IPS-11a (cell line): ENCODE data around the gene STMP1.
A peak's percentile ranks its signal among the peaks of the same experiment; 100 is the strongest.
"Not testable (repeated sequence)": the region's sequence is repeated elsewhere in the genome, so short reads cannot be mapped to it uniquely, and the experiment has no call there.

Experiments used
- H3K4me3 ChIP-seq: one replicate; pipeline ENCODE4 v1.5.1; 2013; ENCODE audit warnings: low read depth, low read length, control low read depth

STMP1 gene

DNA sequence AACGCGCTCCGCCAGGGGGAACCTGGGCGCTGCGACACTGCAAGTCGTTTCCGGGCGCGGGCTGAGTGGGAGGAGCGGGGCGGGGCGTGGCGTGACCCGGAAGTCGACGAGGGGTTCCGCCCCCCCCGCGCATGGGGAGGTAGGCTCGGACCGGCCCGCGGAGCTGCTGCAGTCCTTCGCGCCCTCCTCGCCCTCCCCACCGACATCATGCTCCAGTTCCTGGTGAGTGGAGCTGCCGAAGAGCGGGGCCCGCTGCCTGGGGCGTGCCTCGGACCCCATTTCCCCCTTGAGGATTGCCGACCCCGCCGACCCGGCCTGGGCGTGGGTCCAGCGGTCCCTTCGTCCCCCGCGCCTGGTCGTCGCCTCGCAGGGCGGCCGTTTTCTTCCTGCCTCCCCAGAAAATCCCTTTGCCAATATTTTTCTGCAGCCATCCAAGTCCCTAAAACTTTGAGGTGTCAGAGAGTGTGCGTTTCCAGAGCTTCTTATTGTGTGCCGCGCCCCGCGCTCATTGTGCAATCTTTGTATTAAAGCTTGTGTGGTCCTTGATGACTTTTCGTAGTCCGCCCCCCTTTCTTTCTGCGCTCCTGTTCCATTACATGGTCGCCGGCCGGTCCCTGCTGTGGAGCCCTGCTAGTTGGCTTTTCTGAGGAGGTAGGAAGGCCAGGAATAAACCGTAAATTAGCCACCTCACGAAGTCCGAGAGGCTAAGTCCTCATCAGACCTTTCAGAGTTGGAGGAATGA, at the start of gene STMP1:
Gene STMP1, plus strand, starts transcription at position 142 of the 742 bp plus-strand sequence.
- H3K4me3 ChIP-seq, result peak within 1 kb of the TSS; percentile 97

DNA sequence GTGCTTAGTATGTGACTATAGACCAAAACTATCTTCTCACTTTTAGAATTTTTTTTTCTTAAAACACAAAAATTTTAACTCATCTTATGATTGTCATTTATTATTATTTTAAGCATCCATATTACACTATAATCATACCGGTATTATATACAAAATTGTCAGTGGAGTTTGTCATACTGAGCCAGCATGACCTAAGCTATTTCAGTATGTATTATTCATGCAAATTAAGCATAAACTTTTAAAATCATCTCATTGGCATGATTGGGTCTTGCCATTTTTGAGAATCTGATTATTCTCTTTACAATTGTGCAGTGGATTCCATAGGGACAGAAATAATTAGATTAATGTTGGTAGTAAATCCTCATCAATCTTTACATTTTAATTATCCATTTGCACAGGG, 46.2 kb upstream of the STMP1 start:
- no peak overlapping the region for H3K4me3 ChIP-seq

DNA sequence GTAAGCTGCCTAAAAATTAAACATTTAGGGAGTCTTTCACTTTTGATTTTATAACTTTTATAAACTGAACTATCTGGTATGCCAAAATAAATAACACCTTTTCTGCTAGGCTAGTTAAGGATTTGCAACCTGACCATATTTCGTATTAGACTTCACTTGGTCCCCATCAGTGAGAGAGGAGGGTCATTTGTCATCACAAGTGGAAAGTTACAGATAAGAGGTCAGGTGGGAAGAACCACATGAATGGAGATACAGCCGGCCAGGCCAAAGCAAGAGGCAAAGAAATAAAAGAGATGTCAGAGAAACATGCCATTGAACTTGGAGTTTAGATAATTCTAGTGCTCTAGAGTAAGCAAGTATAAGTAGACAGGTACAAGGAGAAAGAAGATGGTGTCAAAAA, 44.5 kb upstream of the STMP1 start:
- H3K4me3 ChIP-seq, result no peak overlapping the region

DNA sequence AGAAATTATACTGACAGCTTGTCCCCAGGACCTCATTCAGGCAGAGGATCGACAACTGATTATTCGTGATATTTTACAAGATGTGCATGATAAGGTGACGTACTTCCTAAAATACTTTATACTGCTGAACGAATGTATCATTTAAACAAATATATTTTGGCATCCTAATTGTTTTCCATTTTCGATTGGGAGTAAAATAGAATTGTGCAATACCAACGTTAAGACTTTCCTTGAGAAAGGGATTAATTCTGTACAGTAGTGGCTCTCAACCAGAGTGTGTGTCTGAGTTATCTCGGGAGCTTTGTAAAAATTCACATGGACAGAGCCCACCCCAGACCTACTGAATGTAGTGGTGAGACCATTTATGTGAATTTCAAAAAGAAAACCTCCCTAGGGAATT, 43.8 kb upstream of the STMP1 start:
- H3K4me3 ChIP-seq, result no peak overlapping the region

DNA sequence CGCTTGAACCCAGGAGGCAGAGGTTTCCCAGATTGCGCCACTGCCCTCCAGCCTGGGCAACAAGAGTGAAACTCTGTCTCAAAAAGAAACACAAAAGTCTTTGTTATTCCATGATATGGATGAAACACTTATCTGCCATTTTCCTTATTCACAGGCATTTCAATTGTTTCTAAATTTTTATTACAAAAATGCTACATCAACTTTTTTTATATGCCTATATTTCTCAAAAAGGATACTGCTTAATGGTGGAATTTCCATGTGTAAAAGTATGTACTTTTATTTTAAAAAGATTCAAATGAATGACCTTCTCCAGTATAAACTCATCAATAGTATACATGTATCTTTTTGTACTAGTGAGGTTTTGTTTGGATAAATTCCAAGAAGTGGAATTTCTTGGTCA, 41.9 kb upstream of the STMP1 start:
- H3K4me3 ChIP-seq, result no peak overlapping the region

DNA sequence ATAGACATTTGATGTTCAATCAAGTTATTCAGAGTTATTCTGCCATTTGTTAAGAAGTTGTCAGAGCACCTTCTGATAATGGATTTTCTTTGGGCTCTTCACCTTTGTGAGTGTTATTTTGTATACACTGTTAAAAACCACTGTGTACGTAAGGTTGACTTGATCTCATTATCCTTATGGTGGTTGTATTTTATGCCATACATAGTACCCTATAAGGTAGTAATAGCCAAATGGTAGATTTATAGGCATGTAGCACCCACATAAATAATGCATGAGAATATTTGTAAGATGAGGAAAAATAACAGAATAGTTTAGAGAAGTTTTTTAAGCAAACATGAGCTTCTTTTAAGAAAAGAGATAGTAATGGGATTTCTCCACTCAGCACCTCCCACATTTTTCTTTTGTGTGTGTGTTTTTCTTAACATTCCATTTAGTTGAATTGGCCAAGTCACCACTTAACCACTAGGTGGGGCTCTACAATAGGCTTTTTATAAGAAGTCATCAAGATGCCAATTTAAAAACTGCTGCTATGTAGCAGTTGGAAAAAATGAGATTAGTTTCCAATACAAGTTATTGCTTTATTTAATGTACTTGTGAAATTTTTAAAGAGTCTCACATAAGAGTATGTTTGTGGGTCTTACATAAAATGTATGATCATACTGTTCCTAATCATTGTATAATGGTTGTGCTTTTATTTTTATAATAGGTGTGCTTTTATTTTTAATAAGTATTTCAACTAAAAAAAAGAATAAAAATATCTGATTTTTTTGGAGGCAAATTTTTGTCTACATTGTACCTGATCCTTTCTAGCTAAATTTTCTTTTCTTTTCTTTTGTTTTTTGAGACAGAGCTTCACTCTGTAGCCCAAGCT, 41.1 kb upstream of the STMP1 start:
- H3K4me3 ChIP-seq, result no peak overlapping the region

DNA sequence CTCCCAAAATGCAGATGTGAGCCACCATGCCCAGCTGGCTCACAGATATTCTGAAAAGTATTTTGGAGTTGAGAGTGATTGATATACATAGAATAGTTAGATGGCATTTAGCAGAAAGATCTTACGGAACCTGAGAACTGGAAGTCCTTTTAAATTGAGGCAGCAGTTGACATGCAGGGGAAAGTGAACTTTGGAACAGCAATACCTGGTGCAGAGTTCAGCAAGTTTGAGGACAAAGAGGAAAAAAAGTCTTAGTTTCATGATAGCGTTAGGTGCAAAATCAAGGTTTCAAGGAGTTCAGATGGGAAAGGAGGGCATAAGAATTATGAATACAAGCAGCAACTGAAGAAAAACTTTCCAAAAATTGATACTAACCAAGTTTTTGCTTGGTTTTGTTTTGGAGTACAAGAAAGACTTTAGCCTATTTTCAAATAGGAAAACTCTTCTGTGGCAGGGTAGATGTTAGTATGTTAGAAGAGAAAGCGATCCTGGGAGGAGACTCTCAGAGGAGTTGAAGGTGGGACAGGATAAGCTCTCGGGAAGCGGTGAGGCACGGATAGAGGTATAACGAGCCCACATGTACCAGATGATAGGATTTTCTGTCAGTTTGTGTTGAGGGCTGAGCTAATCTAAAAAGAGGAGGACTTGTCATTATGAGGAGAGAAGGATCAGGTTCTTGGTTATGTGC, 28.0 kb upstream of the STMP1 start:
- no peak overlapping the region for H3K4me3 ChIP-seq

DNA sequence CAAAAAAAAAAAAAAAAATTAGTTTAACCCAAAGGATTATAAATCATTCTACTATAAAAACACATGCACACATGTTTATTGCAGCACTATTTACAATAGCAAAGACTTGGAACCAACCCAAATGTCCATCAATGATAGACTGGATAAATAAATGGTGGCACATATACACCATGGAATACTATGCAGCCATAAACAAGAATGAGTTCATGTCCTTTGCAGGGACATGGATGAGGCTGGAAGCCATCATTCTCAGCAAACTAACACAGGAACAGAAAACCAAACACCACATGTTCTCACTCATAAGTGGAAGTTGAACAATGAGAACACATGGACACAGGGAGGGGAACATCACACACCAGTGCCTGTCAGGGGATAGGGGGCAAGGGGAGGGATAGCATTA, 22.6 kb upstream of the STMP1 start:
- H3K4me3 ChIP-seq, result not testable (repeated sequence)

DNA sequence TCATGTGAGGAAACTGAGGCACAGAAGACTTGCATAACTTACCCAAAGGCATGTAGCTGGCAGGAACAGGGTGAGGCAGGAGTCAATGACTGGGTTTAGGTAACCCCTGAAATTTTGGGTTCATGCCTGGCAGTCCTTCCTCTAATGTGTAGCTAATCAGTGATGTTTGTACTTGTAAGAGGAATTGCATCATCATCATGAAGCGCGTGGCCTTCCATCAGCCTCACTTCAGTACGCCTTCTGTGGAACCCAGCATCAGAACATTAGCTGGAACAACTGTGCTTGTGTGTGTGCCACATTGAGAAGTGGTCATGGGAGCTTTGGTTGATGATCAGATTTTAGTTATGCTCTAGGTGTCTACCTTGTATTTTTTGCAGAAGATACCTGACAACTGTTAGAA, 18.2 kb upstream of the STMP1 start:
- no peak overlapping the region for H3K4me3 ChIP-seq

DNA sequence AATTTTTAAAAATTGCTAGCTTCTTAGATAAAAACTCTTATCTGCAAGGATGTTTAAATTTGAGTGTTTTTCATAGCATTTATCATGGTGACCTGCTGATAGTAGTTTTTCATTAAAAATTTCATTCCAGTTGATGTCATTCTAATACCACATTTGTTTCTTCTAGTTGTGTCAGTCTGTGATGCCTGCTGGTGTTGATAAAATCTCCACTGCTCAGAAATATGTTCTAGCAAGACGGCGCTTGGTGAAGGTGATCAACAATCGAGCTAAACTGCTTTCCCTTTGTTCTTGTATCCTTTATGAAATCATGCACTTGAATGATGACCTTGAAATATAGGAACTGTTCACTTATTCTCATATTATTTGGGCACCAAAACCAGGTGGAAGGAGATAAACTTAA, 17.6 kb upstream of the STMP1 start:
- H3K4me3 ChIP-seq, result no peak overlapping the region

DNA sequence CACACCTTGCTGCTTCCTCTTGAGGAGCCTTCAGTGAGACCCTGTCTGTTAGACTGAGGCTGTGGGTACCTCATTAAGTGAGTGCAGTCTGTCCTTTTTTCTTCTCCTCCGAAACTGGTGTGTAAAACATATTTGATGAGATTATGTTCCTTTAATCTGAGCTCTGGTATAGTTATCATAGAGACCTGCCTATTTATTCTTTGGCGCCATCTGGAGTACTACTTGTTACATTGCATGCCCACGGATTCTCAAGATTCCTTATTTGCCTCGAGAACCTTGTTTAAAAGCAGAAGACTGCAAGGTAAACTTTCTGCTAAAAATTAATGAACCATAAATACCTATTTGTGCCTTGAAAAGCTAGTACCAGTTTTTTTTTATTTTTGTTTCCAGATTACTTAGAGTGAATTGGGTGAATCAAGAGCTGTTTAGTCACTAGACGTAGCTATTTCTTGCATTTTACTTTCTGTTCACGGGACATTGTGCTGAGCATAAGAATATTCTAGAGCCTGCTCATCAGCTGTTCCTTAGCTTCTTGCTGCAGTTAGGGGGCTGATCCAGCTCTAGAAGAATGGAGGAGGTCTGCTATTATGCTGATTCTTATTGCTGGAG, 16.9 kb upstream of the STMP1 start:
- no peak overlapping the region for H3K4me3 ChIP-seq

DNA sequence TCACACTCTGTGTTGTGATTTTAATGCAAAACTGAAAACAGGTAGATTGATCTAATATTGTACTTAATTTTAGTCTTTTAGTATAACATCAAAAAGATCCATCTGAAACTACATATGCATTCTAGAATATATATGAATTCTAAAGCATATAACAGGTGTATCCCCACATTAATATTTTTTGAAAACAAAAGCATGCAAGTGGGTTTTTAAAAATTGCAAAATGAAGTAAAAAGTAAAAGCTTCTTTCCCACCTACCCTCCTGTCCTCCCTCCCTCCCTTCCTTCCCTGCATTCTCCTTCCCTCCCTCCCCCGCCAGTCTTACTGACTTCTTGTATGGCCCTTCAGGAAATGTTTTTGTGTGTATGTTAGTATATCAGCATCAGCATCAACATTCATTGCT, 14.6 kb upstream of the STMP1 start:
- no peak overlapping the region for H3K4me3 ChIP-seq

DNA sequence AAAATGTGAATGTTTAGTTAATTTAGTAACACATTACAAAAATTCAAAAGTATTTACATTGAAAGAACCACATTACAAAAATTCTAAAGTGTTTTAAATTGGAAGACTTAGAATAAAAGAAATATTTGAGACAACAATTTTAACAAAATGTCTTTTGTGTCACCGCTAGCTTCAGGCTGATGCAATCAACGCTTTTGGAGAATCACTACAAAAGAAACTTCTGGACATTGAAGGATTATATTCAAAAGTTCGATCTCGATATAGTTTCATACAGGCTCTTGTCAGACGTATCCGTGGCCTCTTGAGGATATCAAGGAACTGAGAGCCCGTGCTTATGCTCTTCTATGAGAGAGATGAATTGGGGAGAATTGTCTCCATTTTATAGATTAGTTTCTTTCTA, 14.1 kb upstream of the STMP1 start:
- H3K4me3 ChIP-seq, result no peak overlapping the region

DNA sequence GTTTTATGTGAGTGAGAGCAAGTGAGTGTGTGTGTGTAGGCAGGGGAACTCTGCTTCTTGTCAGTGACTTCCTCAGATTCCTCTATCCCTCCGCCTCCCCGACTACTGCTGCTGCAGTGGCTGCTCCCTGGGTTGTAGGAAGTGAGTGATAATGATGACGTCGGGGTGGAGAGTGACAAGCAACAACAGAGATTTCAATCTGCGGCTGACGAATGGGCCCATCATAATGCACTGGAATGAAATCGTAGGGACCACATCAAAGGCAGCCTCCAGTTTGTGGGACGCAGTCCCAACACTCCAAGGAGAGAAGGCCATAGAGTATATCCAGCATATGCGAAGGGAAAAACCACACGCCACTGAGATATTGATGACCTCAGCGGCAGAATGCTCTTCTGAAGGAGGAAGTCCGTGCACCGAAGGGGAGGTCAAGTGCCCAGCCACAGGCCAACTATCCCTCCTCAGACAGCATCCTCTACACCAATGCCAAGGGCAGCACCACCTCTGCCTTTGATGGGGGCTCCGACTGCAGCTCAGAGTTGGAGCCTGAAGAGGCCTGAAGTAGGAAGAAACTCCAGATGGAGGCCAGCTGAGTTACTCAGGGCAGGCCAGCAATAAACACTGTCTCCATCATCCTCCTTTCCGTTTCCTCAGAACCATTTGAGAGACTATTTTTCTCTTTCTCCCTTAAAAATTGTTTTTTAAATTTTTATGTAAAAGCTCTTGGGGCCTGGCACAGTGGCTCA, 11.3 kb upstream of the STMP1 start:
- H3K4me3 ChIP-seq, result no peak overlapping the region

DNA sequence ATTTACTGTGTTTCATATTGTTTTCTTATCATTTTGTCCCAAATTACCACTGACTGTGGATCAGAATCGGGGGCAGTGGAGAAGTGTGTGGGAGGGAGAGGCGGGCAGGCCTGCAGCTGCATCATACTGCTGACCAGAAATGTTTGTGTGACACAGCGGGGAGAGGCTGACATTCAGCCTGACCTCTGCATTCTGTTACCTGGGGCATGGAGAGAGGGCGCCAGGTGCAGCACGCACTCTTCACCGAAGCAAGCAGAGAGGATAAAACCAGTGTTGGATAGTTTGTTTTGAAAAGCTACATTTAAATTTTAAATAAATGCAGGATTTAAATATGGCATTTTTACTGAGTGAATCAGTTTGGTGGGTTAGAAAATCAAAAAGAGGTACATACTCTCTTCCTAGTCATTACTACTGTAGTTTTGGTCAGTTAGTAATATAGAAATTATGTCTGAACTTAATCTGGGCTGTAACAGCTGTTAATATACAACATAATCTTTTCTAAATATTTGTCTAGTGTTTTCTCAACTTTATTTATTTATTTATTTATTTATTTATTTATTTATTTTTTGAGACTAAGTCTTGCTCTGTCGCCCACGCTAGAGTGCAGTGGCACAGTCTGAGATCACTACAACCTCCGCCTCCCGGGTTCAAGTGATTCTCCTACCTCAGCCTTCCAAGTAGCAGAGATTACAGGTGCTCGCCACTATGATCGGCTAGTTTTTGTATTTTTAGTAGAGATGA, 8.8 kb upstream of the STMP1 start:
- no peak overlapping the region for H3K4me3 ChIP-seq

DNA sequence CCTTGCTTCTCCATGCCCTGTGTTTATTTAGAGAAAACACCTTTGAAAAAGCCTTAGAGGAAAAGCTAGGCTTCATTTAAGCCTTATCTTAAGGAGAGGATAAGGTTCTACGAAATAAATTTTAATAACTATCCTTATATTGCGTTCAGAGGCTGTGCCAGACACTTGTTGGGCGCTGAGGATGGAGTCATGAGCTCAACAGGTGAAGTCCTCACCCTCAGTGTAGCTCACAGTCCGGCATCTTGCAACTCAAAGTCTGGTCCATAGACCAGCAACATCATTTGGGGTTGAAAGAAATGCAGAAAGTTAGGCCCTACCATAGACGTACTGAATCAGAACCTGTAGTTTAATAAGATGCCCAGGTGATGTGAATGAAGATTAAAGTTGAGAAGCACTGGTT, 3.8 kb upstream of the STMP1 start:
- no peak overlapping the region for H3K4me3 ChIP-seq

DNA sequence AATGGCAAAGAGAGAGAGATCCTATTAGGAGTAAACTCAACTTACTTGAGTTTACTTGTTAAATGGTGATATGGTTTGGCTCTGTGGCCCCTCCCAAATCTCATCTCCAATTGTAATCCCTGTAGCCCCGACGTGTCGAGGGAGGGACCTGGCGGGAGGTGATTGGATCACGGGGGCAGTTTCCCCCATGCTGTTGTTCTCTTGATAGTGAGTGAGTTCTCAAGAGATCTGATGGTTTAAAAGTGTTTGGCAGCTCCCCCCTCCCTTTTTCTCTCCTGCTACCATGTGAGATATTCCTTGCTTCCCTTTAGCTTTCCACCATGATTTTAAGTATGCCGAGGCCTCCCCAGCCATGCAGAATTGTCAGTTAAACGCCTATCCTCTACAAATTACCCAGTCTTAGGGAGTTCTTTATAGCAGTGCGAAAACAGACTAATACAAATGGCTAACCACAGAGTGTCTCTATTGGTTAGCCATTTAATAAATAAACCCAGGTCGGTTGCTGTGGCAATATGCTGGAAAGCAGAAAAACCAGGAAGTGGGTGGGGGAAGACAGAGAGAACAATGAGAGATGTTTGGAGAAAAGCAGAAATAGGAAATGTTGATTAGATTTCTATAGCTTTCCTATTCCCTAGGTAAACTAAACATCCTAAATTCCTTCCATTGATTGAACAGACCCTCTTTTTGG, 3.0 kb upstream of the STMP1 start:
- H3K4me3 ChIP-seq, result no peak overlapping the region

DNA sequence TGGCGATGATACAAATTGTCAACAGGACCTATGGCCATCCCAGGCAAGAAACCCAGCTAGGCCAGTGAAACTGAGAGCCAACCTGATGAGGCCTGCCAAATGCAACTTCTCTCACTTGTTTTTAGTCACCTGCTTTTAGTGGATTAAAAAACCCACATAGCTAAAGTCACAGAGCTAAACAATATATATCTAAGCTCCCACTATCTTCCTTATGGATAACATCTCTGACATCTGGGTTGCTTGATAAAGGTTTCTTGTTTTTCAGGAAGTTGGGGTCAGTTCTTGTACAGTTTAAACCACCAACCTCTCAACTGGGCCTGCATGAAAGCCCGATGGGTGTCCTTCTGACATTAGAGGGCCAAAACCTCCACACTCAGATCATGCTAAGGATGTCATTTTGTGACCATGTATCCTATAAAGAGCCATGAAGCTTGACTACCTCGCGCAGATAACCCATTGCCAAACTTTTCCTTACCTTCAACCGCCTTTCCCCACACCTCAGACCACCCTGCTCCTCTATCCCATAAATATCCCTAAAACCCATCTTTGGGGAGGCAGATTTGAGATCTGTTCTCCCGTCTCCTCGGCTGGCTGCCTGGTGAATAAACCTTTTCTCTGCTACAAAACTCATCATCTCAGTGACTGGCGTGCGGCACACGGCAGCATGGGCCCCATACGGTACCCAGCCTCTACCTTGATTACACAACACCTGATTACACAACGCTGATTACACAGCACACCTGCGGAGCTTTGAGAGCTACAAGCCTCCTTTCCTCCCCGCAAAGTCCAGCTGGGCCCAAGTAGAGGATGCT, 797 bp upstream of the STMP1 start:
- peak overlapping the region; percentile 97 for H3K4me3 ChIP-seq

DNA sequence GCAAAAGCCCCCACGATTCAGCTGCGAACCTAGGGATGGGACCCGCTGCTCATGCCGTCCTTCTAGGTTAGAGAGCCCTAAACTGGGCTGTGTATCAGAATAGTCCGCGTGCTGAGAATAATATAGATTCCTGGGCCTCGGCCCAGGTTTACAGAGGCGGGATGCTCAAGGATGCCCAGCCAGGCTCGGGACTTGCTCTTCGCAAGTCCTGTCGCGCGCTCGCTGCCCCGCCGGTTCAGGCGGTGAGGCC, 266 bp upstream of the STMP1 start:
- H3K4me3 ChIP-seq, result peak overlapping the region; percentile 97
